ENCODE measurements around the gene HERC2.
"Not testable (repeated sequence)": the region's sequence is repeated elsewhere in the genome, so short reads cannot be mapped to it uniquely, and the experiment has no call there.

HERC2 gene

GRCh38 chr15:28222612-28223011 lies 99.4 kb downstream of the HERC2 start:
- not testable (repeated sequence) for DNase-seq

- DNase-seq: not testable (repeated sequence)
Observed at GRCh38 chr15:28221696-28222095, 100.3 kb downstream of the HERC2 start.

GRCh38 chr15:28219116-28219515 lies 102.9 kb downstream of the HERC2 start:
- no peak for DNase-seq

DNA sequence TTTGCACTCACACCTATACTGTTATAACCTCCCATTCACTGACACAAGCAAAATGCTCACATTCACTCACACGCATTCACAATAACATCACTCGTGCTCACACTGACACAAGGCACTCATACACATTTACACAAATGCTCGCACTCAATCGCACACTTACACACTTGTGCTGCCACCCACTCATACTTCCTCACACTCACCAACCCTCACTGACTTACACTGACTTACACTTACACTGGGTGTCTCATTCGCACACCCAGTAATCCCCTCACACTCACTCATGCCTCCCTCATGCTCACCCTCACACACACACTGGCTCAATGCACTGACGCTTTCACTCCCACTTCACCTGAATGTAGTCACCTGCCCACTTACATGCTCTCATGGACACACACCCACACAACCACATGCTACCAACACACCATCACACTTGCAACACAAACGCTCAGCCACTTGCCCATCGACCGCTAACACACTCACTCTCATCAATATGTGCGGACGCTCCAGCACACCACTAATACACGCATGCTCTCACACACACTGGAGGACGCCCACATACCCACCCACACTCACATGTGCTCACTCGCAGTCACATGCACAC lies 104.9 kb downstream of the HERC2 start:
- DNase-seq: not testable (repeated sequence)

DNA sequence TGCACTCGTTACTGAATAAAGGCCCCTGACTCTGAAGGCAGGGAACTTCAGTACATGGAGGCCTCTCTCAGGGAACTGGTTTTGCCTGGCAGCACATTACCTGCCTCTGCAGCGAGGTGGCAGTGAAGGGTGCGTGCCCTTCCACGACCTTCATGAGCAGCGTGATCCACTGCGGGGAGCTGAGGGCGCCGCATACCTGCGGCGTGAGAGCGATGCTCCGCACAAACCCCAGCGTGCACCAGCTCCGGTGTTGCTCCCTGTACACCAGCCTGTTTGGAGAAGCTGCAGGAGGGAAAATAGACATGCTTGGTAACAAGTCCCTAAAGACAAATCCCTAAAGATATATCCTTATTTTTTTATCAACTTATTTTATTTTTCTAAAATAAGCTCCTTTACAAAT lies 106.5 kb downstream of the HERC2 start:
- not testable (repeated sequence) for DNase-seq

- not testable (repeated sequence) for DNase-seq
Observed at GRCh38 chr15:28214006-28214790, 107.8 kb downstream of the HERC2 start.

- DNase-seq: not testable (repeated sequence)
Observed at GRCh38 chr15:28213393-28213792, 108.6 kb downstream of the HERC2 start.

- no peak for DNase-seq
Observed at GRCh38 chr15:28208583-28208982, 113.4 kb downstream of the HERC2 start.

DNA sequence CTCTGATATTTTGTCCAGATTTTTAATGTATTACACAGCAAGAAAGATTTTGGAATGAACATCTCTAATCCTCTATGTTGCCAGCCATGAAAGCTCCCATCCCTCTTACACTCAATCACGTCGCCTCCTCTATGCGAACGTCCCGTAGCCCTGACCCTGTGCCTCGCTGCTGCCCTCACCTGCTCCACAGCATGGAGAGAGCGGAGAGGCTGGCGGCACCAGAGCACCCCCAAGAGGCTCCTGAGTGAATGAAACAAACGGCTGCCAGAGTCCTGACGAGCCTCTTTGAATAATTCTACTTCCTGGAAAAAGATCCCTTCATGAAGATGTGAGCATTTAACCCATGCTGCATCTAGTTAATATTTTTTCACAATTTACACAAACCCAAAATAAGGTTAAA lies 116.3 kb downstream of the HERC2 start:
- not testable (repeated sequence) for DNase-seq

GRCh38 chr15:28203055-28203828 lies 118.7 kb downstream of the HERC2 start:
- DNase-seq: not testable (repeated sequence)

- DNase-seq: not testable (repeated sequence)
Observed at GRCh38 chr15:28202124-28202523, 119.9 kb downstream of the HERC2 start.

GRCh38 chr15:28198215-28198614 lies 123.8 kb downstream of the HERC2 start:
- DNase-seq: not testable (repeated sequence)

GRCh38 chr15:28197694-28198093 lies 124.3 kb downstream of the HERC2 start:
- not testable (repeated sequence) for DNase-seq

- not testable (repeated sequence) for DNase-seq
Observed at GRCh38 chr15:28196581-28196980, 125.4 kb downstream of the HERC2 start.

DNA sequence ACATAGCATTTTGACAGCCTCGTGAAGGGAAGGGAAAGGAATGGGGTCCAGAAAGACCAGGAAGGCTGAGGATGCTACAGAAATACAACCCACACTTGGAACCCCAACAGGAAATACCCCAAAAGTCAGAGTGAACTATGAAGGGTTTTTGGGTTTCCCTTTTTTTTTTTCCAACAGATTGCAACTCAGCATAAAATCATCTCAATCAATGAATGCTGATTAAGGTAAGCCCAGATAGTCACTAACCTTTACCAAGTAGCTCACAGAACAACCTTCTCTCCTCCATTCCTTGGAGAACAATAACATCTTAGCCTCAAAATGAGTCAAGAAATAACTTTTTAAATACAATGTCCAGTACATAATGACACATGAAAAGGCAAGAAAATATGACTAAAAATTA lies 129.2 kb downstream of the HERC2 start:
- DNase-seq: no peak

GRCh38 chr15:28191832-28192231 lies 130.1 kb downstream of the HERC2 start:
- no peak for DNase-seq

DNA sequence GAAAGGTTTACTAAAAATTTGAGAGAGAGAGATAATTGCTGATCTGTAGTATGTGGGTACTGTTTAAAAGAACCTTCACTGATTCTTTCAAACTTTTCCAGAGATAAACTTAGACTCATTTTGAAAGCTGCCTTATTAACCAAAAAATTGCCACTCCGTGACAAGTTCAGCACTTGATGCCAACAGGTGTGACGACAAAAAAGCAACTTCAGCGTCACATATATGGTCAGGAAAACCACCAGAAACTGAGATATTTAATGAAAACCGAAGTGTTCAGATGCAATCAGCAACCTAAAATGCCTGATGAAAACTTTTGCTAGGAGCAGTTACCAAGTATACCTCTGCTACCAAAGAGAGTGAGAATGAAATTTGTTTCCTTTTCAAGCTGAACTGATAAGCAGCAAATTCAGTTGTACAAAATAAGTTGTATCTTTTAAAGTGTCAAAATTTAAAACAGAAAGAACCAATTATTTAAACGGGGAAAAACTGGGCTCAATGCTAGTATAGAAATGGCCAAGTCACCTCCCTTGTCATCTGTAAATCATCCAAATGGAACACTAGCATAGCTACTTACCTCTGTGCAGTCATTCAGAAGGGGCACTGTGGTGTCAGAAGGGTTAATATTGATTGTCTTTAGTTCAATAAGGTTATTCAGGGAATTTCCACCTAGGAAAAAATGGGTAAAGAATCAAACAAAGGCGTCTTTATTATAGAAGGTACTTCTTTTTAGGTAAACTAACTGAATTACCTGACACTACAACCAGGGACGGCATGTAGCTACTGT lies 131.4 kb downstream of the HERC2 start:
- DNase-seq: no peak

GRCh38 chr15:28185148-28185895 lies 136.7 kb downstream of the HERC2 start:
- no peak for DNase-seq

DNA sequence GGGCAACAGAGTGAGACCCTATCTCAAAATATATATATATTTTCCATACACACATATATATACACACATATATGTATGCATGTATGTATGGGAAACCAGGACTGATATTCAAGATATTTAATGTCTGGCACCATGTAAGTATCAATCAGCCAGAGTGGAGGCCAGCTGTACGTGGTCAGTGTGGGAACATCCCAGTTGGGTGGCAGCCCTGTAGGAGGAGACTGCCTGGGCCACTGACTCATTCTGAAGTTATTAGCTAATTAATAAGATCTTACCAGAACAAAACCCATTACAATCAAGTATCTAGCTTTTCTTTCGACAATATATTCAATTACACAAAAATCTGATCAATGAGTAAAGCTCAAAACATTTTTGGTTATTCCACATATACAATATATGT lies 137.8 kb downstream of the HERC2 start:
- no peak for DNase-seq

DNA sequence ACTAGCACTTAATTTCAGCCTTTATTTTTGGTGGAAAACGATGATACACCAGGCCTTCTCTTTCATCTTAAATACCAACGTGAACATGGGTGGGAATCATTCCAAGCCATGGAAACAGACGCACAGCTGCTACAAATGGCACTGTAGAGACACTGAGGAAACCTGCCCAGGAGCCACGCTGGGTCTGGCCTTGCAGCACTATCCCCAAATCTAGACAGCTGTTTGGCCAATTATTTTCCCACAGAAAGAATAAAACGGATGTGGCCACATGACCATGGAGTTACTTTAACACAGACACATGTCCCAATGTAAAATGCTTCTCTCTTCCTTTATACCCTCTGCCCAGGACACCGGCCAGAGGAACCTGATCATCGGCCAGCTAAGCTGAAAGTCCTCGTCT lies 139.2 kb downstream of the HERC2 start:
- DNase-seq: no peak

DNA sequence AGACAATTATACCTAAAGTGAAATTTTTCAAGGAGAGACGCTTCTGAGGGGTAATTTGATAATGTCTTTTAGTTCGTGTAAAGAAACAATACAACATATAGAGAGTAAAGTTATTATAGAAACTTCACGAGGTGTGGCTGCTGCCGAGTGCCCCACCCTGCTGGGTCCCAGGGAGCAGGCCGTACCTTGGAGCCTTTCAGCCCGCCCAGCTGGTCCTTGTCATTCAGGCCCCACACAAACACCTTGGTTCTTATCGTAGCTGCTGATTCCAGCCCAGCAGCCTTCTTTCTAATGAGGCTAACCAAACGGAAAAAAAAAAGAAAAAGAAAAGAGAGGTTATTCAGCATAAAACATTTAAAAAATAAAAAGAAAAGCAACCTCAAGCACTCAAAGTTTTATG lies 139.8 kb downstream of the HERC2 start:
- no peak for DNase-seq

DNA sequence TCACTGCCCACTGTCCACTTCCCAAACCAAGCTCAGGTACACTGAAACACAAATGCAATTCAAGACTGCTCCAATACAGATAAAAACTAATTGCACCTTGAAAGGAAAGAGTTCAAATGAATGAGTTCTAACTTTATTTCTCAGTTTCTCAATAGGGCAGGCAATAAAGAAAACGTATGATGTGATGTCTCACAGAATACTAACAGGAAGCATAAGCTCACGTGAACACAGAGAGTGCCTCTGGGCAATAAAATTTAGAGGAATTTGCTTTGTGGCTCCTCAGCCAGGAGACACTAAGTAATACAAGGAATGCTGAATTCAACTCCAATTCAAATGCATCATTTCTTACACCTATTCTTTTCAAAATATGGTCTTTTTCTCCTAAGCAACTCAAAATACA lies 140.6 kb downstream of the HERC2 start:
- DNase-seq: no peak
